Stimulated activated memory B cell treated with anti-CD40 and anti-IgM and Interleukin-4, amounts not matched to agents 10 μg/mL and 1 μg/mL and 100 μg/mL, for 72 hours (primary cell): Measurements from ENCODE around the gene GNAI2.
"Not testable (repeated sequence)": the region's sequence is repeated elsewhere in the genome, so short reads cannot be mapped to it uniquely, and the experiment has no call there.

Experiments used
- ATAC-seq: fragments of 150-1000 bp; cut with Tn5 transposase; 2 replicates; pipeline ENCODE4 v1.10.0; 2021
- H3K27ac Mint-ChIP-seq: one replicate; pipeline ENCODE4 v1.8.0; 2022; ENCODE audit warnings: mild to moderate bottlenecking, mixed read lengths
- H3K27me3 Mint-ChIP-seq: one replicate; pipeline ENCODE4 v1.8.0; 2022; ENCODE audit warnings: mixed read lengths
- H3K36me3 Mint-ChIP-seq: one replicate; pipeline ENCODE4 v1.8.0; 2022; ENCODE audit warnings: mixed read lengths
- H3K4me1 Mint-ChIP-seq: one replicate; pipeline ENCODE4 v1.8.0; 2022; ENCODE audit warnings: mixed read lengths
- H3K4me3 Mint-ChIP-seq: one replicate; pipeline ENCODE4 v1.8.0; 2022; ENCODE audit warnings: mild to moderate bottlenecking, moderate library complexity, mixed read lengths
- H3K9me3 Mint-ChIP-seq: one replicate; pipeline ENCODE4 v1.8.0; 2022; ENCODE audit warnings: mixed read lengths

GNAI2 gene

DNA sequence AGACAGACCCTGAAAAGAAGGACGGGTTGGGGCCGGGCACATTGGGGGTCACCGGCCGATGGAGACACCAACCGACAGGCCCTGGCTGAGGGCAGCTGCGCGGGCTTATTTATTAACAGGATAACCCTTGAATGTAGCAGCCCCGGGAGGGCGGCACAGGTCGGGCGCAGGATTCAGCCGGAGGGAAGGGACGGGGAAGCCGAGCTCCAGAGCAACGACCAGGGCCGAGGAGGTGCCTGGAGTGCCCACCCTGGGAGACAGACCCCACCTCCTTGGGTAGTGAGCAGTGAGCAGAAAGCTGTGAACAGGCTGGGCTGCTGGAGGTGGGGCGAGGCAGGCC, 40.7 kb downstream of the GNAI2 start:
- Mint-ChIP-seq H3K27ac (no peak overlapping the region), H3K27me3 (peaks cover 43% of the 10 kb centered on the region), H3K36me3 (no peaks in the 10 kb centered on the region), H3K4me1 (peaks cover 38% of the 10 kb centered on the region), H3K9me3 (no peaks in the 10 kb centered on the region), H3K4me3 (no peak overlapping the region)
- no peak for ATAC-seq

GRCh38 chr3:50278123-50278879, 42.3 kb downstream of the GNAI2 start:
- Mint-ChIP-seq H3K9me3 (no peaks in the 10 kb centered on the region), H3K27me3 (peaks cover 36% of the 10 kb centered on the region), H3K4me1 (peaks cover 28% of the 10 kb centered on the region), H3K36me3 (no peaks in the 10 kb centered on the region), H3K4me3 (no peak overlapping the region), H3K27ac (no peak overlapping the region)
- ATAC-seq: no peak

DNA sequence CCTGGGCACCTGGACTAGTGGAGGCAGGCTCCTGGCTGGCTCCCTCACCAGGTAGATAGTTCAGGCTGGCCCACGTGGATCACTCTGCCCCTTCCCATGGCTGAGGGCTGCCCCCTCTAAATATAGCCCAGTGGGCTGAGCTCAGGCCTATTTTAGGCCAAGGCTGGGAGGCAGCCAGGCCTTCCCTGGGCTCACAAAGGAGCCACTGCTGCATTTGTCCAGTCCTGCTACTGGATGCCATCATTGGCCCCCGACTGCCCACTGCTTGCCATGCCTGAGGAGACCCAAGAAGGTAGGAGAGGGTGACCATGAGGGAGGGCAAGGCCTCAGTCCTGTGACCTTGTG, 42.8 kb downstream of the GNAI2 start, which contains the start of gene LSMEM2:
LSMEM2 (plus strand) TSS at position 208 of the 345 bp plus-strand sequence; CDS start at position 235, 27 bp downstream.
- H3K4me3 Mint-ChIP-seq: no peak within 1 kb of the TSS
- ATAC-seq: no peak
- H3K27ac Mint-ChIP-seq: no peak within 1 kb of the TSS
- no peaks in the 10 kb centered on the region for H3K9me3 Mint-ChIP-seq
- H3K4me1 Mint-ChIP-seq: peaks cover 25% of the 10 kb centered on the region
- no peaks in the 10 kb centered on the region for H3K36me3 Mint-ChIP-seq
- peaks cover 32% of the 10 kb centered on the region for H3K27me3 Mint-ChIP-seq

DNA sequence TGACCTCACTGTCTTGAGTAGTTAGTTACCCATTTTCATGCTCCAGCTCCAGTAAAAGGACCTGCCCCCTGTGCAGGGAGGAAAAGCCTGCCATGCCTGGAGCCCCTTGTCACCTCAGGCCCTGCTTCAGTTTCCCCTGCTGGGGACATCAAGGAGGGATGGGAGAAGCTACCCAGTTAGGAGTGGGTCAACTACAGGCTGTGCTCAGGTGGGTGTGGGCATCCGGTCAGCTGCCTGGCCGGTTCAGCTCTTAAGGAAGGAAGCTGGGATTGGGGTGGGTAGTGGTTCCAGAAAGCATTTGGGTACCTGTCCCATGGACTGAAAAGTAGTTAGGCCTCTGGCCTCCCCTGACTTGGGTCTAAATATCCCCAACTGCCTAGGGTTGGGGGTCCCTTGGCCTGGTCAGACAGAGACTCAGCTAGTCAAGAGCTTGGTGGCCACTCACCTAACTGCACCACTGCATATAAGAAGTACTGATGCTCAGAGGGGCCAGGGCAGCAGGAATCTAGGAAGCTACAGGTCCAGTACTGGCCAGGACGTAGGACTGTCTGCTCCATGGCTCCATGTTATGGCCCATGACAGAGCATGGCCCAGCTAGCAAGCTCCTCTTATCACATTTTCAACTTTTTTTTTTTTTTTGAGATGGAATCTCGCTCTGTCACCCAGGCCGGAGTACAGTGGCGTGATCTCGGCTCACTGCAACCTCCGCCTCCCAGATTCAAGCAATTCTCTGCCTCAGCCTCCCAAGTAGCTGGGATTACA, 43.4 kb downstream of the GNAI2 start:
- no peak for ATAC-seq
- Mint-ChIP-seq H3K4me3 (no peak overlapping the region), H3K9me3 (no peaks in the 10 kb centered on the region), H3K36me3 (no peaks in the 10 kb centered on the region), H3K4me1 (peaks cover 20% of the 10 kb centered on the region), H3K27ac (no peak overlapping the region), H3K27me3 (peaks cover 26% of the 10 kb centered on the region)

DNA sequence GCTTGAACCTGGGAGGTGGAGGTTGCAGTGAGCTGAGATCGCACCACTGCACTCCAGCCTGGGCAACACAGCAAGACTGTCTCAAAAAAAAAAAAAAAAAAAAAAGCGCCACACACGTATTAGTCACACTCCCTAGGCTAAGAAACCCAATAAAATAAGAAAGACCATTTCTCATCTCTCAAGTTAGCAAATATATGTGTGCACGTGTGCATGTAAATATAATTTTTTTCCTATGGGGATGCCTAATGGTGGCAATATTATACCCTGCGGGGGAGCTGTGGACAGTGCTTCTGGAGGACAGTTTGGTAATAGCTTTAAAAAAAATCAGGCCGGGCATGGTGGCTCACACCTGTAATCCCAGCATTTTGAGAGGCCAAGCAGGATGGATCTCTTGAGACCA, 48.1 kb downstream of the GNAI2 start:
- H3K27ac Mint-ChIP-seq, H3K9me3 Mint-ChIP-seq, H3K4me3 Mint-ChIP-seq, H3K27me3 Mint-ChIP-seq, ATAC-seq, H3K4me1 Mint-ChIP-seq: not testable (repeated sequence)
- H3K36me3 Mint-ChIP-seq: peaks cover 21% of the 10 kb centered on the region

GRCh38 chr3:50286322-50287227, 50.6 kb downstream of the GNAI2 start:
- Mint-ChIP-seq H3K27ac (no peak overlapping the region), H3K9me3 (no peaks in the 10 kb centered on the region), H3K27me3 (no peaks in the 10 kb centered on the region), H3K4me3 (no peak overlapping the region), H3K4me1 (peaks cover 14% of the 10 kb centered on the region), H3K36me3 (peaks cover 27% of the 10 kb centered on the region)
- peak; percentile 17 for ATAC-seq

DNA sequence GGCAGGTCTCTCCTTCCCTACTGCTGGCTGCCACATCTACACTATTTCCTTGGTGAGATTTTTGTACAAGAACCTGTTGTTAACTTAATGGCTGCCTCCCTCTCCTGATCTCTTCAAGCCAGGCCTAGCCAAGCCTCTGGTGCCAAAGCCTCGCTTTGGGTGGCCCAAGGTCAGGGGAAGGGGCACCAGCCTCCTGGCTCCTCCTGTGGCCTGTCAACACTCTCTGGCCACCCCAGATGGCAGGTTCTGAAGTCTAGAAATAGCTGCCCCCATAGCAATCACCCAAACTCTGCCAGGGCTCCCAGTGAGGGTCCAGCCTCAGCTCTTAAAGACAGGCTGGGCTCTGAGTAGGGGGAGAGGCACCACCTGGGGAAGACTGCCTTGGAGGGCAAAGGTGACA, 51.3 kb downstream of the GNAI2 start:
- Mint-ChIP-seq H3K27me3 (no peaks in the 10 kb centered on the region), H3K36me3 (peaks cover 27% of the 10 kb centered on the region), H3K27ac (no peak overlapping the region), H3K4me1 (peaks cover 18% of the 10 kb centered on the region), H3K4me3 (no peak overlapping the region), H3K9me3 (no peaks in the 10 kb centered on the region)
- no peak for ATAC-seq

- no peak for ATAC-seq
- Mint-ChIP-seq H3K27me3 (no peaks in the 10 kb centered on the region), H3K4me3 (no peak overlapping the region), H3K9me3 (no peaks in the 10 kb centered on the region), H3K27ac (no peak overlapping the region), H3K36me3 (peaks cover 27% of the 10 kb centered on the region), H3K4me1 (peaks cover 30% of the 10 kb centered on the region)
Measured at GRCh38 chr3:50288387-50289007, 52.5 kb downstream of the GNAI2 start.

DNA sequence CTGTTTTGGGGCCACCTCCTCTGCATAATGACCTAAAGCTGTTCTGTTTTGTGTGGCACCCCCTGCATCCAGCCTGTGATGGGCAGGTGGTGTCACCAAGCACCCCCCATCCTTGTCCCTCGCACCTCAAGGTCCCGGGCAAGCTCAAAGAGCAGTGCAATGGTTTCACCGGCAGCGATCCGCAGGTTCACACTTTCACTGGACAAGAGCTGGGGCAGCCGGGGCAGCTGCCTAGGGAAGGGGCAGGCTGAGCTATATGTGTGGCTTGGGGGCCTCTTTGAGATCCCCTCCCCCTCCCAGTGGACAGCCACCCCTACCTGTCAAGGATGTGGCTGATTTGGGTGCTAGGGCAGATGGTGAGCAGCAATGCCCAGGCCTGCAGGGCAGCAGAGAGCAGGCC, 53.1 kb downstream of the GNAI2 start:
- Mint-ChIP-seq H3K4me3 (no peak overlapping the region), H3K4me1 (peaks cover 30% of the 10 kb centered on the region), H3K36me3 (peaks cover 27% of the 10 kb centered on the region), H3K27ac (no peak overlapping the region), H3K9me3 (no peaks in the 10 kb centered on the region), H3K27me3 (no peaks in the 10 kb centered on the region)
- no peak for ATAC-seq

DNA sequence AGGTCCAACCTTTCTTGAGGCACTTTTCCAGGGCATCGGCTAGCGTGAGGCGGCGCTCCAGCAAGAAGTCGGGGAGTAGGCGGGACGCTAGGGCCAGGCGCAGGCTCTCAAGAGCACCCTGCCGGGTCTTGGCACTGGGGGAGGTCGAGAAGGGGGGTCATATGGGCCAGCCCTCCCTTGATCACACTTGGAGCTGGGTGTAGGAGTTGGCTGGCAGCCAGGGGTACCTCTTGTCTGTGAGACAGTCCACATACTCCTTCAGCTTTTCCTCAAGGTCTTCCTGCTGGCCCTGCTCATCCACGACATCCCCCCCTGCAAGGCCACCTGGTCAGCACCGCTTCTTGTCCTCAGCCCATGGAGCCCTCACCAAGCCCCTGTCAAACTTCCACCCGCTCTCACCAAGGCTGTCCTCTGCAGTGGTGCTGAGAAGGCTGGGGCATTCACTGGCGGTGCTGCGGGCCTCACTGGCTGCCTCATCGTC, 54.2 kb downstream of the GNAI2 start:
- H3K4me1 Mint-ChIP-seq: peaks cover 30% of the 10 kb centered on the region
- no peaks in the 10 kb centered on the region for H3K9me3 Mint-ChIP-seq
- peaks cover 27% of the 10 kb centered on the region for H3K36me3 Mint-ChIP-seq
- H3K4me3 Mint-ChIP-seq: no peak overlapping the region
- ATAC-seq: no peak
- no peaks in the 10 kb centered on the region for H3K27me3 Mint-ChIP-seq
- peak overlapping the region; percentile 95 for H3K27ac Mint-ChIP-seq

GRCh38 chr3:50292159-50293078, 56.4 kb downstream of the GNAI2 start, which contains the start of gene IFRD2:
Gene IFRD2 (minus strand): TSS chr3:50292429. CDS start chr3:50292274, 155 bp downstream.
- Mint-ChIP-seq H3K4me3 (peak within 1 kb of the TSS; percentile 94), H3K4me1 (peaks cover 41% of the 10 kb centered on the region), H3K27ac (peak within 1 kb of the TSS; percentile 95), H3K36me3 (peaks cover 26% of the 10 kb centered on the region), H3K27me3 (no peaks in the 10 kb centered on the region), H3K9me3 (no peaks in the 10 kb centered on the region)
- ATAC-seq: peak; percentile 99

DNA sequence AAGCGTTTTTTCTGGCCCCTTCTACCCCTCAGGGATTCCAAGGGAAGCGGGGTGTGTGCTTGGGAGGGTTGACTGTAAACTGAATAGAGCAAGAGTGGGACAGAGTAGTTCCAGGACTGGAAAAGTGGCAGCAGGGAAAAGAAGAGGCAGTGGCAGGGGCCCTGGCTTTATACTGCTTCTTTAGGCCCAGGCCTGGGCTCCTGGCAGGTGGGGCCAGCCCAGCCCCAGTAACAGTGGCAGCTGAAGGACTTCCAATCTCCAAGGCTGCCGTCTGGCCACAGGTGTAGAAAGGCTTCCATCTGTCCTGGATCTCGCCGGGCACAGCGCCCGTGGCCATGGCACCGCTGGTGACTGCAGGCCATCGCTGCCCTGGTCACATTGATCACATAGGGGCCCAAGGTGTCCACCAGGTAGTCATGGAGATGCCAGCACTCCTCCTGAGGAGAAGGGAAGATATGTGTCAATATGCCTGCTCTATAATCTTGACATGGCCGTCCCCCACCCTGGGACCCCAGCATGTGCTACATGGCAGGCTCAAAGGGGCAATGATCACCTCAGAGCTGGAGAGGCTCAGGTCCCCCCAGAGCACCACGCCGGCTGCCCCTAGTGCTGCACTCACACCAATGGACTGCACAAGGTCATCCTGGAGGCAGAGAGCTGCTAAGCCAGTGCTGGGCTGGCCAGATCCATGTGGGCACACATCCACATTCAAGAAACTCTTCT, 57.2 kb downstream of the GNAI2 start:
- no peaks in the 10 kb centered on the region for H3K27me3 Mint-ChIP-seq
- H3K9me3 Mint-ChIP-seq: no peaks in the 10 kb centered on the region
- peak overlapping the region; percentile 94 for H3K4me3 Mint-ChIP-seq
- H3K36me3 Mint-ChIP-seq: peaks cover 19% of the 10 kb centered on the region
- peaks cover 49% of the 10 kb centered on the region for H3K4me1 Mint-ChIP-seq
- H3K27ac Mint-ChIP-seq: peak overlapping the region; percentile 95
- ATAC-seq: no peak

DNA sequence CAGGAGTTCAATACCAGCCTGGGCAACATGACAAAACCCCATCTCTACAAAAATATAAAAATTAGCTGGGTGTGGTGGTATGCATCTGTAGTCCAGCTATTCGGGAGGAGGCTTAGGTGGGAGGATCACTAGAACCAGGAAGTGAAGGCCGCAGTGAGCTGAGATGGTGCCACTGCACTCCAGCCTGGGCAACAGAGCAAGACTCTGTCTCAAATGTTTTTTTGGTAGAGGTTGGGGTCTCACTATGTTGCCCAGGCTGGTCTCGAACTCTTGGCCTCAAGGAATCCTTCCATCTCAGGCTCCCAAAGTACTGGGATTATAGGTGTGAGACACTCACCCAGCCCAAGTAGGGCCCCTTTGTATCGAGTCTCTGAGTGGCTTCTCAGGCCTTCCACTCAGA, 58.1 kb downstream of the GNAI2 start:
- no peaks in the 10 kb centered on the region for H3K9me3 Mint-ChIP-seq
- no peak for ATAC-seq
- H3K27me3 Mint-ChIP-seq: no peaks in the 10 kb centered on the region
- H3K4me3 Mint-ChIP-seq: no peak overlapping the region
- peaks cover 53% of the 10 kb centered on the region for H3K4me1 Mint-ChIP-seq
- H3K27ac Mint-ChIP-seq: no peak overlapping the region
- peaks cover 12% of the 10 kb centered on the region for H3K36me3 Mint-ChIP-seq
